ENCODE results near the gene ARHGAP33. TPM values are rescaled to one million over a fixed set of nuclear protein-coding genes. Genes with fewer than 3 reads are reported as not detected.

Gene ARHGAP33
- polyA plus RNA-seq, 1 of the 3 experiments (the other 2 are of a cell fraction) = 7.8 TPM

GRCh38 chr19:35759697-35760096 is 15.7 kb upstream of the ARHGAP33 start:
- 100% methylated on average over 2 of the region's 2 CpGs for WGBS (ENCODE audit: low lambda C conversion rate)
- peak overlapping the region; percentile 95; the same call in 1 of the 2 replicates for H3K4me2 ChIP-seq

GRCh38 chr19:35760711-35761349 is 14.5 kb upstream of the ARHGAP33 start:
- Histone ChIP-seq H3K27ac (ENCODE audit: low read depth in 2 of 2, low read length in 1 of 2) (no peak overlapping the region), H3K36me3 (replicated peaks in 1 of 2; ENCODE audit: control insufficient read depth in 1 of 2, insufficient read depth in 2 of 2, low read length in 1 of 2) (peaks cover 5 to 28% of the 10 kb centered on the region in 2 experiments), H3K9me2 (no peaks in the 10 kb centered on the region), H3K4me3 (ENCODE audit: low read depth in 2 of 2, low read length in 1 of 2) (no peak overlapping the region), H3K4me1 (ENCODE audit: control insufficient read depth in 1 of 2, insufficient read depth in 2 of 2, low read depth in 1 of 2, low read length in 1 of 2) (peaks cover 7 to 19% of the 10 kb centered on the region in 2 experiments; a peak in 3 of 4 replicates), H3K79me2 (ENCODE audit: insufficient read depth) (peaks cover 27% of the 10 kb centered on the region), H4K20me1 (ENCODE audit: insufficient read depth) (peaks cover 4% of the 10 kb centered on the region), H3K27me3 (ENCODE audit: insufficient read depth) (no peaks in the 10 kb centered on the region), H2AFZ (ENCODE audit: low read depth) (no peak overlapping the region), H3F3A (replicated peaks; ENCODE audit: insufficient read depth) (peaks cover 10% of the 10 kb centered on the region), H3K9ac (no peak overlapping the region), H3K4me2 (no peak overlapping the region), H3K9me3 (no peaks in the 10 kb centered on the region)
- ChIA-PET CTCF (interaction anchor here (1.3 kb wide), 1 partner anchor 20 kb away, joined by 4 read pairs; no protein-coding TSS in a partner anchor), POLR2A (no interaction called here)
- no peak for TF ChIP-seq MEF2A (IDR thresholded peaks at IDR 0.05; ENCODE audit: borderline replicate concordance, low read depth)
- TF ChIP-seq MAX (IDR thresholded peaks at IDR 0.05; ENCODE audit: low read depth) = no peak
- peak; percentile 21; the same call in 1 of the 2 replicates for TF ChIP-seq FOSL2 (IDR thresholded peaks at IDR 0.05; ENCODE audit: borderline replicate concordance, low read depth)
- no peak for TF ChIP-seq TAF1 (IDR thresholded peaks at IDR 0.05; ENCODE audit: borderline replicate concordance, low read depth, low read length)
- no peak for TF ChIP-seq EZH2phosphoT487 (IDR thresholded peaks at IDR 0.05; ENCODE audit: borderline replicate concordance, low read depth)
- DNase-seq = no peak
- 89% methylated on average over 4 of the region's 4 CpGs for WGBS (ENCODE audit: low lambda C conversion rate)

More at GRCh38 chr19:35759697-35760096, 15.7 kb upstream of the ARHGAP33 start:
- no peaks in the 10 kb centered on the region for H3K9me2 ChIP-seq
- CTCF ChIA-PET = interaction anchor here (0.8 to 1.3 kb wide), 3 partner anchors 13 to 60 kb away, joined by 3 to 4 read pairs (median 3); no protein-coding TSS in a partner anchor
- no peaks in the 10 kb centered on the region for H3K27me3 ChIP-seq (ENCODE audit: insufficient read depth)
- no peak for DNase-seq
- H3K79me2 ChIP-seq (ENCODE audit: insufficient read depth) = peaks cover 27% of the 10 kb centered on the region
- H3K4me3 ChIP-seq (ENCODE audit: low read depth in 2 of 2, low read length in 1 of 2) = 0 out of 4 replicates have a peak overlapping the region, but pooled peaks of 1 of the 2 experiments have one; percentile 99
- peaks cover 10% of the 10 kb centered on the region for H3F3A ChIP-seq (replicated peaks; ENCODE audit: insufficient read depth)
- H4K20me1 ChIP-seq (ENCODE audit: insufficient read depth) = peaks cover 4% of the 10 kb centered on the region
- H3K4me1 ChIP-seq (ENCODE audit: control insufficient read depth in 1 of 2, insufficient read depth in 2 of 2, low read depth in 1 of 2, low read length in 1 of 2) = peaks cover 7 to 19% of the 10 kb centered on the region in 2 experiments; a peak in 3 of 4 replicates
- no peak overlapping the region for H2AFZ ChIP-seq (ENCODE audit: low read depth)
- H3K27ac ChIP-seq (ENCODE audit: low read depth in 2 of 2, low read length in 1 of 2) = no peak overlapping the region
- POLR2A ChIA-PET = interaction anchor here (0.5 kb wide), 1 partner anchor 251 kb away, joined by 3 read pairs; no protein-coding TSS in a partner anchor
- no peaks in the 10 kb centered on the region for H3K9me3 ChIP-seq
- no peak overlapping the region for H3K9ac ChIP-seq
- H3K36me3 ChIP-seq (replicated peaks in 1 of 2; ENCODE audit: control insufficient read depth in 1 of 2, insufficient read depth in 2 of 2, low read length in 1 of 2) = peaks cover 7 to 28% of the 10 kb centered on the region in 2 experiments
- peak; percentile 37; the same call in 1 of the 2 replicates for TF ChIP-seq POLR2AphosphoS5 (IDR thresholded peaks at IDR 0.05; ENCODE audit: low read depth, low read length)
- no peak for TF ChIP-seq GABPA (IDR thresholded peaks at IDR 0.05; ENCODE audit: low read depth)
